Neutrophil (primary cell): ENCODE measurements around the gene TEN1.

ENCODE experiments used
- H3K27ac ChIP-seq: fragments of 200-600 bp; sonication (generic); 2 replicates; pipeline ENCODE4 v1.5.1; 2016; ENCODE audit warnings: mild to moderate bottlenecking, moderate library complexity
- H3K27me3 ChIP-seq: fragments of 200-600 bp; sonication (generic); 2 replicates; pipeline ENCODE4 v1.6.0; 2016; ENCODE audit warnings: mild to moderate bottlenecking
- H3K36me3 ChIP-seq: fragments of 200-600 bp; sonication (generic); 2 replicates; pipeline ENCODE4 v1.5.1; 2017
- H3K4me1 ChIP-seq, 2 experiments: fragments of 200-600 bp in 1 of 2; sonication (generic) in 1 of 2; 1 replicate in 1 of 2; 2 replicates in 1 of 2; pipeline versions ENCODE4 v1.5.1 to v1.6.1; 2013 to 2016; ENCODE audit warnings: low read depth in 1 of 2, low read length in 1 of 2, mild to moderate bottlenecking in 1 of 2, moderate library complexity in 1 of 2; ENCODE audit not compliant: control insufficient read depth in 1 of 2, insufficient read depth in 1 of 2
- H3K4me3 ChIP-seq, 2 experiments: fragments of 200-600 bp in 1 of 2; sonication (generic) in 1 of 2; 1 replicate in 1 of 2; 2 replicates in 1 of 2; pipeline ENCODE4 v1.5.1; 2013 to 2016; ENCODE audit warnings: low read depth in 1 of 2, low read length in 1 of 2, mild to moderate bottlenecking in 1 of 2, moderate library complexity in 1 of 2
- H3K9me3 ChIP-seq: fragments of 200-600 bp; sonication (generic); 2 replicates; pipeline ENCODE4 v1.5.1; 2016
- CTCF ChIP-seq: fragments of 200-600 bp; sonication (generic); IDR thresholded peaks from 2 replicates; pipeline ENCODE4 v1.5.1; 2016; ENCODE audit warnings: antibody characterized with exemption

TEN1 gene

GRCh38 chr17:76046064-76046463 lies 67.0 kb downstream of the TEN1 start:
- no peaks in the 10 kb centered on the region for H3K9me3 ChIP-seq
- H3K27ac ChIP-seq: no peak overlapping the region
- H3K4me1 ChIP-seq: no peaks in the 10 kb centered on the region
- TF ChIP-seq CTCF: no peak
- H3K36me3 ChIP-seq: peaks cover 99% of the 10 kb centered on the region
- H3K4me3 ChIP-seq: no peak overlapping the region
- no peaks in the 10 kb centered on the region for H3K27me3 ChIP-seq

GRCh38 chr17:76048025-76048605 lies 69.1 kb downstream of the TEN1 start:
- no peak for TF ChIP-seq CTCF
- Histone ChIP-seq H3K27me3 (no peaks in the 10 kb centered on the region), H3K36me3 (peaks cover 91% of the 10 kb centered on the region), H3K27ac (no peak overlapping the region), H3K9me3 (no peaks in the 10 kb centered on the region), H3K4me3 (no peak overlapping the region), H3K4me1 (no peaks in the 10 kb centered on the region)

- peaks cover 91% of the 10 kb centered on the region for H3K36me3 ChIP-seq
These were observed 69.7 kb downstream of the TEN1 start for GRCh38 chr17:76048711-76049110.

GRCh38 chr17:76049239-76049638 lies 70.2 kb downstream of the TEN1 start:
- Histone ChIP-seq H3K4me3 (no peak overlapping the region), H3K36me3 (peaks cover 91% of the 10 kb centered on the region), H3K9me3 (no peaks in the 10 kb centered on the region), H3K27ac (no peak overlapping the region), H3K4me1 (no peaks in the 10 kb centered on the region), H3K27me3 (no peaks in the 10 kb centered on the region)
- TF ChIP-seq CTCF: no peak

More at GRCh38 chr17:76048711-76049110, 69.7 kb downstream of the TEN1 start:
- Histone ChIP-seq H3K27ac (no peak overlapping the region), H3K9me3 (no peaks in the 10 kb centered on the region), H3K27me3 (no peaks in the 10 kb centered on the region), H3K4me1 (no peaks in the 10 kb centered on the region), H3K4me3 (no peak overlapping the region)
- TF ChIP-seq CTCF: no peak

- TF ChIP-seq CTCF: no peak
- H3K4me3 ChIP-seq: no peak overlapping the region
- H3K27ac ChIP-seq: no peak overlapping the region
- peaks cover 91% of the 10 kb centered on the region for H3K36me3 ChIP-seq
- H3K4me1 ChIP-seq: no peaks in the 10 kb centered on the region
- H3K27me3 ChIP-seq: no peaks in the 10 kb centered on the region
- no peaks in the 10 kb centered on the region for H3K9me3 ChIP-seq
These were observed 70.9 kb downstream of the TEN1 start for GRCh38 chr17:76049836-76050537.
